Left renal cortex interstitium (tissue), 4 donors: Measurements from ENCODE around the gene PRSS38. TPM values are rescaled to one million over a fixed set of nuclear protein-coding genes. Genes with fewer than 3 reads are reported as not detected.

Experiments
- DNase-seq, 4 donors: peaks; one replicate each; pipeline ENCODE4 v3.0.0-alpha.2; 2013; ENCODE audit warnings: low read depth in 4 of 4, low spot score in 2 of 4, missing footprints in 1 of 4
- polyA plus RNA-seq, 4 donors: library from polyadenylated mRNA; unstranded; fragments of 120-200 nt; gene quantifications; one replicate each; pipeline ENCODE4 v1.2.1, GENCODE V29; 2013; ENCODE audit not compliant: insufficient read length in 4 of 4

Gene PRSS38
- polyA plus RNA-seq, 4 donors, result not detected

GRCh38 chr1:227893949-227894721, 78.7 kb downstream of the PRSS38 start:
- DNase-seq, result no peak

- no peak for DNase-seq
Observed at GRCh38 chr1:227894831-227895451, 79.5 kb downstream of the PRSS38 start.

Other genes starting within 250 kb of the PRSS38 start
- 10 to 100 TPM; 15.7 to 22.4 (median 19.1) TPM for gene JMJD4, start 80.4 kb upstream of the PRSS38 start, polyA plus RNA-seq
- gene SNAP47, start 80.2 kb upstream of the PRSS38 start, polyA plus RNA-seq, result 10 to 100 TPM; 40.0 to 48.3 (median 44.6) TPM
- gene WNT9A, start 132.3 kb downstream of the PRSS38 start, polyA plus RNA-seq, result 1 to 10 TPM; 1.3 to 1.8 (median 1.6) TPM
- under 1 TPM; 0.12 to 0.36 (median 0.22) TPM for gene WNT3A, start 191.3 kb downstream of the PRSS38 start, polyA plus RNA-seq